Nephron progenitor cell (in vitro differentiated cells): Measurements from ENCODE around the gene ZFAND2A.
"Not testable (repeated sequence)": the region's sequence is repeated elsewhere in the genome, so short reads cannot be mapped to it uniquely, and the experiment has no call there.

ENCODE experiments used
- DNase-seq: peaks from one replicate; pipeline ENCODE4 v3.0.0; 2021
- H3K27ac Mint-ChIP-seq: 2 replicates; pipeline ENCODE4 v1.8.0; 2021; ENCODE audit warnings: mild to moderate bottlenecking, moderate library complexity, mixed read lengths
- H3K27me3 Mint-ChIP-seq: 2 replicates; pipeline ENCODE4 v1.8.0; 2021; ENCODE audit warnings: mild to moderate bottlenecking, low read depth, mixed read lengths; ENCODE audit not compliant: poor library complexity
- H3K36me3 Mint-ChIP-seq: 2 replicates; pipeline ENCODE4 v1.8.0; 2021; ENCODE audit warnings: low read depth, mixed read lengths
- H3K4me1 Mint-ChIP-seq: 2 replicates; pipeline ENCODE4 v1.8.0; 2021; ENCODE audit warnings: mixed read lengths
- H3K4me3 Mint-ChIP-seq: 2 replicates; pipeline ENCODE4 v1.8.0; 2021; ENCODE audit warnings: mild to moderate bottlenecking, moderate library complexity, mixed read lengths
- H3K9me3 Mint-ChIP-seq: 2 replicates; pipeline ENCODE4 v1.8.0; 2021; ENCODE audit warnings: mild to moderate bottlenecking, moderate library complexity, mixed read lengths
- TF ChIP-seq, protein P1 (sequence below): fragments of 200-600 bp; sonication (generic); IDR thresholded peaks from 2 replicates; pipeline ENCODE4 v1.5.0; 2021; ENCODE audit warnings: antibody characterized with exemption

Gene ZFAND2A

GRCh38 chr7:1149351-1149794 is 10.6 kb downstream of the ZFAND2A start:
- Mint-ChIP-seq H3K9me3 (no peaks in the 10 kb centered on the region), H3K36me3 (peaks cover 15% of the 10 kb centered on the region), H3K27ac (no peak overlapping the region), H3K4me1 (peaks cover 5% of the 10 kb centered on the region), H3K27me3 (no peaks in the 10 kb centered on the region), H3K4me3 (no peak overlapping the region)
- no peak for DNase-seq
- TF ChIP-seq, protein P1, sequence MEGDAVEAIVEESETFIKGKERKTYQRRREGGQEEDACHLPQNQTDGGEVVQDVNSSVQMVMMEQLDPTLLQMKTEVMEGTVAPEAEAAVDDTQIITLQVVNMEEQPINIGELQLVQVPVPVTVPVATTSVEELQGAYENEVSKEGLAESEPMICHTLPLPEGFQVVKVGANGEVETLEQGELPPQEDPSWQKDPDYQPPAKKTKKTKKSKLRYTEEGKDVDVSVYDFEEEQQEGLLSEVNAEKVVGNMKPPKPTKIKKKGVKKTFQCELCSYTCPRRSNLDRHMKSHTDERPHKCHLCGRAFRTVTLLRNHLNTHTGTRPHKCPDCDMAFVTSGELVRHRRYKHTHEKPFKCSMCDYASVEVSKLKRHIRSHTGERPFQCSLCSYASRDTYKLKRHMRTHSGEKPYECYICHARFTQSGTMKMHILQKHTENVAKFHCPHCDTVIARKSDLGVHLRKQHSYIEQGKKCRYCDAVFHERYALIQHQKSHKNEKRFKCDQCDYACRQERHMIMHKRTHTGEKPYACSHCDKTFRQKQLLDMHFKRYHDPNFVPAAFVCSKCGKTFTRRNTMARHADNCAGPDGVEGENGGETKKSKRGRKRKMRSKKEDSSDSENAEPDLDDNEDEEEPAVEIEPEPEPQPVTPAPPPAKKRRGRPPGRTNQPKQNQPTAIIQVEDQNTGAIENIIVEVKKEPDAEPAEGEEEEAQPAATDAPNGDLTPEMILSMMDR, result no peak

DNA sequence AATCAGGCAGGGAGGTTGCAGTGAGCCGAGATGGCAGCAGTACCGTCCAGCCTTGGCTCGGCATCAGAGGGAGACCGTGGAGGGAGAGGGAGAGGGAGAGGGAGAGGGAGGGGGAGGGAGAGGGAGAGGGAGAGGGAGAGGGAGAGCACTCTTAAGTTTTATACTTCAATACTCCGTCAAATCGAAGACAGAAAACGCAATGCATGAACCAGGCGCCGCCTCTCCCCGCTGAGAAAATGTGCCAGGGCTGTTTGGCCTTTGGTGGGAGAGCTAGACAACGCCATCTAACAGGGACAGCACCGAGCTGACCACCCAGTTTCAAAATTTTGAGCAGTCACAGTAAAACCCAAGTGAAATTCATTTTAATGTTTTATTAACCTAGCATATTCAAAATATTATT is 12.1 kb downstream of the ZFAND2A start:
- not testable (repeated sequence) for DNase-seq, H3K27me3 Mint-ChIP-seq, H3K9me3 Mint-ChIP-seq, H3K36me3 Mint-ChIP-seq, H3K27ac Mint-ChIP-seq, H3K4me3 Mint-ChIP-seq
- H3K4me1 Mint-ChIP-seq, result peaks cover 10% of the 10 kb centered on the region

DNA sequence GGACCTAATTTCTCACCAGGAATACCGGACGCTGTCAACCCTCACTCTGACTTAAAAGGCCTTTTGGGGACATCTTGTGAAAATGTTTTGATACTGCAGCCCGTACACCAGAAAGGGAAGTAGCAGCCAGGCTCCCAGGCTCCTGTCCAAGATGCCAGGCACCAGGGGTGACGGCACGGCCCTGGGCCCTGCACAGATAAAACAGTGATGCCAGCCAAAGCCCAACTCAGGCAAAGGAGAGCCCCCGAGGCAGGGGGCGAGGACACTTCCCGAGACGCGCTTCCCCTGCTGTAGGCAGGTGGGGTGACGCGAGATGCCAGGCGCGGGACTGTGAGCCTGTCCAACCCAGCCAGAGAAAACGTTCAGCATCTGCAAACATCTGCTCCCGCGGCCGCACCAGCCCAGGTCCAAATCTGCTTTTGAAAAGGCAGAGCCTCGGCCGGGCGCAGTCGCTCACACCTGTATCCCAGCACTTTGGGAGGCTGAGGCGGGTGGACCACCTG is 15.7 kb downstream of the ZFAND2A start:
- no peak for DNase-seq
- H3K4me3 Mint-ChIP-seq, result no peak overlapping the region
- TF ChIP-seq, protein P1, result peak; percentile 9
- no peaks in the 10 kb centered on the region for H3K36me3 Mint-ChIP-seq
- H3K27me3 Mint-ChIP-seq, result peaks cover 19% of the 10 kb centered on the region
- no peak overlapping the region for H3K27ac Mint-ChIP-seq
- peaks cover 10% of the 10 kb centered on the region for H3K4me1 Mint-ChIP-seq
- peaks cover 7% of the 10 kb centered on the region for H3K9me3 Mint-ChIP-seq

GRCh38 chr7:1143031-1143430 is 17.0 kb downstream of the ZFAND2A start:
- H3K36me3 Mint-ChIP-seq, H3K9me3 Mint-ChIP-seq, DNase-seq, H3K27ac Mint-ChIP-seq, H3K4me3 Mint-ChIP-seq, H3K4me1 Mint-ChIP-seq: not testable (repeated sequence)
- H3K27me3 Mint-ChIP-seq, result peaks cover 19% of the 10 kb centered on the region

- no peaks in the 10 kb centered on the region for H3K36me3 Mint-ChIP-seq
- H3K9me3 Mint-ChIP-seq, result peaks cover 7% of the 10 kb centered on the region
- TF ChIP-seq, protein P1, result no peak
- no peak overlapping the region for H3K4me3 Mint-ChIP-seq
- DNase-seq, result no peak
- H3K27ac Mint-ChIP-seq, result peak overlapping the region; percentile 68
- H3K4me1 Mint-ChIP-seq, result peaks cover 11% of the 10 kb centered on the region
- peaks cover 19% of the 10 kb centered on the region for H3K27me3 Mint-ChIP-seq
Measured at GRCh38 chr7:1142051-1142635, 17.9 kb downstream of the ZFAND2A start.

DNA sequence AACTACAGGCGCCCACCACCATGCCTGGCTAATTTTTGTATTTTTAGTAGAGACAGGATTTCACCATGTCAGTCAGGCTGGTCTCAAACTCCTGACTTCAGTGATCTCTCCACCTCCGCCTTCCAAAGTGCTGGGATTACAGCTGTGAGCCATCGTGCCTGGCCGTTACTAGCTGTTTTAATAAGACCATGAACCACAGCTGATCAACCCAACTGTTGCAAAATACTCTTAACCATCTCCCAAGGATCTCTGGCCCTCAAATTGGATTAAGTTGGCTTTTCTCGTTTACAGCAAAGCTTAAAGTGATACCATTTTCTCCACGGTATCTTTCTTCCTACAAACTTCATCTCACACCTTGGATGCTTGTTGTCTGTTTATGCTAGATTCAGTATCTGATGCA is 18.3 kb downstream of the ZFAND2A start:
- no peak overlapping the region for H3K4me3 Mint-ChIP-seq
- H3K36me3 Mint-ChIP-seq, result no peaks in the 10 kb centered on the region
- TF ChIP-seq, protein P1, result no peak
- H3K4me1 Mint-ChIP-seq, result peaks cover 16% of the 10 kb centered on the region
- peaks cover 19% of the 10 kb centered on the region for H3K27me3 Mint-ChIP-seq
- peaks cover 7% of the 10 kb centered on the region for H3K9me3 Mint-ChIP-seq
- no peak overlapping the region for H3K27ac Mint-ChIP-seq
- DNase-seq, result no peak

DNA sequence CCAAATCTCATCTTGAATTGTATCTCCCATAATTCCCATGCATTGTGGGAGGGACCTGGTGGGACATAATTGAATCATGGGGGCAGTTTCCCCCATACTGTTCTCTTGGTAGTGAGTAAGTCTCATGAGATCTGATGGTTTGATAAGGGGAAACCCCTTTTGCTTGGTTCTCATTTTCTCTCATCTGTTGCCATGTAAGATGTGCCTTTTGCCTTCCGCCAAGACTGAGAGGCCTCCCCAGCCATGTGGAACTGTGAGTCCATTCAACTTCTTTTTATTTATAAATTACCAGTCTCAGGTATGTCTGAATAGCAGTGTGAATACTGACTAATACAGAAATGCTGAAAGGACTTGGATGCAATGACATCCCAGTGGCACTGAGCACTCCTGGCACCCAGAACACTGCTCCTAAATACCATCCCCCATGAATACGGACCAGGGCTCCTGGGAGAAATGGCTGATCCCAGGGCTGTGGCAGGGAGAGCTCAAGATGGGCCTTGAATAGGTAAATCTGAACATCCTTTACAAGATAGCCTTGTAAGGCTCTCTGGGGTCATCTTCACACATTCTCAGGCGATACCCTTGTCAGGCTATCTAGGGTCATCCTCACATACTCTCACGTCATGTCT is 19.4 kb downstream of the ZFAND2A start:
- H3K4me1 Mint-ChIP-seq, result peaks cover 19% of the 10 kb centered on the region
- TF ChIP-seq, protein P1, result no peak
- peaks cover 19% of the 10 kb centered on the region for H3K27me3 Mint-ChIP-seq
- H3K9me3 Mint-ChIP-seq, result peaks cover 7% of the 10 kb centered on the region
- no peak overlapping the region for H3K27ac Mint-ChIP-seq
- no peak for DNase-seq
- H3K36me3 Mint-ChIP-seq, result no peaks in the 10 kb centered on the region
- no peak overlapping the region for H3K4me3 Mint-ChIP-seq
